OCI-LY7 (cell line): ENCODE results near the gene TMTC1.

ENCODE experiments used
- EZH2phosphoT487 ChIP-seq: fragments of 200-600 bp; sonication (generic); IDR thresholded peaks from 2 replicates; pipeline ENCODE4 v1.6.1; 2018; ENCODE audit warnings: low read depth, borderline replicate concordance, mild to moderate bottlenecking, mixed run types, antibody characterized with exemption, low read length, moderate library complexity, mixed read lengths
- TF ChIP-seq, protein P1 (sequence below): fragments of 200-600 bp; sonication (generic); conservative IDR thresholded peaks from 2 replicates; pipeline ENCODE4 v1.5.1; 2014; ENCODE audit warnings: mild to moderate bottlenecking, antibody characterized with exemption, low read length, moderate library complexity, mixed read lengths

DNA sequence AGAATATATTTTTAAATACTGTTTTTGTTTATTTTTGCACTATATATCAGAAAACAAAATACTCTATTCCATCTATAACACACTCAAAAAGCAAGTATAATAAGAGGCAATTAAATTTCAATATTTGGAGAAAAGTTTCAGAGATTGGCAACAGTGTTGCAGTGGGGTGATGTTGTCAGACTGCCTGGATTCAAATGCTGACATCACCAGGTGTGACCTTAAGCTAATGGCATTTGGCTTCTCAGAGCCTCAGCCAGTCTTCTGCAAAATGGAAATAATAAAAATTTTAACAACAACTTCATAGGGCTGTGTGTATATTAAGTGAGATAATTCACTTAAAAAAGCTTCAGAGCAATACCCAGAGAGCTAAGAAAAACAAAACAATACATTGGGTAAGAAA is 74.7 kb downstream of the TMTC1 start:
- TF ChIP-seq, protein P1, sequence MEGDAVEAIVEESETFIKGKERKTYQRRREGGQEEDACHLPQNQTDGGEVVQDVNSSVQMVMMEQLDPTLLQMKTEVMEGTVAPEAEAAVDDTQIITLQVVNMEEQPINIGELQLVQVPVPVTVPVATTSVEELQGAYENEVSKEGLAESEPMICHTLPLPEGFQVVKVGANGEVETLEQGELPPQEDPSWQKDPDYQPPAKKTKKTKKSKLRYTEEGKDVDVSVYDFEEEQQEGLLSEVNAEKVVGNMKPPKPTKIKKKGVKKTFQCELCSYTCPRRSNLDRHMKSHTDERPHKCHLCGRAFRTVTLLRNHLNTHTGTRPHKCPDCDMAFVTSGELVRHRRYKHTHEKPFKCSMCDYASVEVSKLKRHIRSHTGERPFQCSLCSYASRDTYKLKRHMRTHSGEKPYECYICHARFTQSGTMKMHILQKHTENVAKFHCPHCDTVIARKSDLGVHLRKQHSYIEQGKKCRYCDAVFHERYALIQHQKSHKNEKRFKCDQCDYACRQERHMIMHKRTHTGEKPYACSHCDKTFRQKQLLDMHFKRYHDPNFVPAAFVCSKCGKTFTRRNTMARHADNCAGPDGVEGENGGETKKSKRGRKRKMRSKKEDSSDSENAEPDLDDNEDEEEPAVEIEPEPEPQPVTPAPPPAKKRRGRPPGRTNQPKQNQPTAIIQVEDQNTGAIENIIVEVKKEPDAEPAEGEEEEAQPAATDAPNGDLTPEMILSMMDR: no peak
- no peak for TF ChIP-seq EZH2phosphoT487
